Glomerular visceral epithelial cell (primary cell): ENCODE measurements around the gene RAB6B.

ENCODE experiments used
- DNase-seq: peaks from one replicate; pipeline ENCODE4 v3.0.0-alpha.2; 2016; ENCODE audit errors: extremely low spot score

RAB6B gene

GRCh38 chr3:133881492-133881891, 14.2 kb downstream of the RAB6B start:
- no peak for DNase-seq

GRCh38 chr3:133880886-133881455, 14.7 kb downstream of the RAB6B start:
- no peak for DNase-seq

GRCh38 chr3:133880287-133880686, 15.4 kb downstream of the RAB6B start:
- DNase-seq, result no peak

GRCh38 chr3:133878518-133878917, 17.2 kb downstream of the RAB6B start:
- no peak for DNase-seq

- no peak for DNase-seq
These were observed 18.5 kb downstream of the RAB6B start for GRCh38 chr3:133877221-133877620.

GRCh38 chr3:133874761-133875438, 20.8 kb downstream of the RAB6B start:
- no peak for DNase-seq

GRCh38 chr3:133874344-133874743, 21.3 kb downstream of the RAB6B start:
- DNase-seq, result no peak

- no peak for DNase-seq
These were observed 22.9 kb downstream of the RAB6B start for GRCh38 chr3:133872781-133873180.

GRCh38 chr3:133872161-133872560, 23.5 kb downstream of the RAB6B start:
- DNase-seq, result no peak

GRCh38 chr3:133871368-133872090, 24.2 kb downstream of the RAB6B start:
- DNase-seq, result no peak

GRCh38 chr3:133870822-133871221, 24.9 kb downstream of the RAB6B start:
- no peak for DNase-seq

GRCh38 chr3:133869586-133869985, 26.1 kb downstream of the RAB6B start:
- DNase-seq, result no peak

- DNase-seq, result no peak
These were observed 26.8 kb downstream of the RAB6B start for GRCh38 chr3:133868758-133869475.

GRCh38 chr3:133868186-133868585, 27.5 kb downstream of the RAB6B start:
- DNase-seq, result no peak

- no peak for DNase-seq
These were observed 29.5 kb downstream of the RAB6B start for GRCh38 chr3:133866141-133866540.

- DNase-seq, result no peak
These were observed 30.4 kb downstream of the RAB6B start for GRCh38 chr3:133865136-133865855.

GRCh38 chr3:133864616-133865015, 31.1 kb downstream of the RAB6B start:
- no peak for DNase-seq

- no peak for DNase-seq
These were observed 31.8 kb downstream of the RAB6B start for GRCh38 chr3:133863911-133864310.

- DNase-seq, result no peak
These were observed 33.5 kb downstream of the RAB6B start for GRCh38 chr3:133862161-133862560.

- DNase-seq, result no peak
These were observed 35.2 kb downstream of the RAB6B start for GRCh38 chr3:133860519-133860918.

GRCh38 chr3:133859381-133860234, 36.1 kb downstream of the RAB6B start:
- no peak for DNase-seq
